H9 (cell line): ENCODE results near the gene OR2T5. TPM values are rescaled to one million over a fixed set of nuclear protein-coding genes. Genes with fewer than 3 reads are reported as not detected.
"Not testable (repeated sequence)": the region's sequence is repeated elsewhere in the genome, so short reads cannot be mapped to it uniquely, and the experiment has no call there.

Experiments
- DNase-seq: peaks from one replicate; pipeline ENCODE4 v3.0.0-alpha.2; 2017
- H2AFZ ChIP-seq: one replicate; pipeline ENCODE4 v1.6.1; 2013; ENCODE audit warnings: mild to moderate bottlenecking, low read length, control low read depth, moderate library complexity
- H2AK5ac ChIP-seq: 2 replicates; pipeline ENCODE4 v1.6.1; 2013; ENCODE audit warnings: low read length, control low read depth, mixed read lengths; ENCODE audit not compliant: insufficient read length
- H2BK120ac ChIP-seq: one replicate; pipeline ENCODE4 v1.6.1; 2013; ENCODE audit warnings: low read depth, mild to moderate bottlenecking, low read length, control low read depth, inconsistent platforms; ENCODE audit not compliant: poor library complexity, severe bottlenecking
- H2BK12ac ChIP-seq: 2 replicates; pipeline ENCODE4 v1.6.1; 2013; ENCODE audit warnings: low read length, control low read depth, mixed read lengths, low read depth; ENCODE audit not compliant: insufficient read length
- H2BK15ac ChIP-seq: 2 replicates; pipeline ENCODE4 v1.6.1; 2013; ENCODE audit warnings: low read depth, low read length, control low read depth
- H2BK20ac ChIP-seq: one replicate; pipeline ENCODE4 v1.6.1; 2013; ENCODE audit warnings: low read depth, mild to moderate bottlenecking, low read length, control low read depth, inconsistent platforms; ENCODE audit not compliant: poor library complexity, severe bottlenecking
- H2BK5ac ChIP-seq: 2 replicates; pipeline ENCODE4 v1.6.1; 2013; ENCODE audit warnings: low read length, control low read depth, mixed read lengths; ENCODE audit not compliant: insufficient read length
- H3K14ac ChIP-seq: 2 replicates; pipeline ENCODE4 v1.6.1; 2013; ENCODE audit warnings: low read length, control low read depth; ENCODE audit not compliant: insufficient read depth
- H3K18ac ChIP-seq: 2 replicates; pipeline ENCODE4 v1.6.1; 2013; ENCODE audit warnings: low read depth, mild to moderate bottlenecking, mixed read lengths, low read length, control low read depth; ENCODE audit not compliant: insufficient read length
- H3K23ac ChIP-seq: 2 replicates; pipeline ENCODE4 v1.6.1; 2013; ENCODE audit warnings: low read length, control low read depth, mixed read lengths, low read depth; ENCODE audit not compliant: insufficient read length
- H3K23me2 ChIP-seq: 2 replicates; pipeline ENCODE4 v1.6.1; 2013; ENCODE audit warnings: low read depth, mild to moderate bottlenecking, mixed read lengths, low read length, control low read depth; ENCODE audit not compliant: insufficient read length, poor library complexity, severe bottlenecking
- H3K27ac ChIP-seq: 2 replicates; pipeline ENCODE4 v1.5.1; 2013; ENCODE audit warnings: low read length, control low read depth, mixed read lengths, low read depth; ENCODE audit not compliant: insufficient read length
- H3K27me3 ChIP-seq: 2 replicates; pipeline ENCODE4 v1.6.1; 2013; ENCODE audit warnings: low read length, control low read depth, inconsistent platforms; ENCODE audit not compliant: insufficient read depth
- H3K4ac ChIP-seq: 2 replicates; pipeline ENCODE4 v1.6.1; 2013; ENCODE audit warnings: low read depth, mild to moderate bottlenecking, control low read depth, inconsistent platforms, low read length, moderate library complexity
- H3K4me1 ChIP-seq: 2 replicates; pipeline ENCODE4 v1.6.1; 2013; ENCODE audit warnings: low read length, control low read depth, inconsistent platforms; ENCODE audit not compliant: insufficient read depth
- H3K4me2 ChIP-seq: 2 replicates; pipeline ENCODE4 v1.6.1; 2013; ENCODE audit warnings: low read length, control low read depth, mixed read lengths; ENCODE audit not compliant: insufficient read length, insufficient read depth
- H3K56ac ChIP-seq: 2 replicates; pipeline ENCODE4 v1.6.1; 2013; ENCODE audit warnings: low read depth, mild to moderate bottlenecking, mixed read lengths, low read length, control low read depth; ENCODE audit not compliant: insufficient read length
- H3K79me1 ChIP-seq: 2 replicates; pipeline ENCODE4 v1.6.1; 2013; ENCODE audit warnings: low read depth, mild to moderate bottlenecking, moderate library complexity, low read length, control low read depth, inconsistent platforms; ENCODE audit not compliant: insufficient read depth, poor library complexity, severe bottlenecking
- H3K79me2 ChIP-seq: 2 replicates; pipeline ENCODE4 v1.6.1; 2013; ENCODE audit warnings: low read length, control low read depth, inconsistent platforms; ENCODE audit not compliant: insufficient read depth
- H3K9ac ChIP-seq: 2 replicates; pipeline ENCODE4 v1.6.1; 2013; ENCODE audit warnings: low read length, control low read depth, mixed read lengths; ENCODE audit not compliant: insufficient read length; ENCODE audit errors: extremely low read depth
- H3K9me3 ChIP-seq: one replicate; pipeline ENCODE4 v1.6.1; 2013; ENCODE audit warnings: low read depth, low read length, inconsistent platforms; ENCODE audit not compliant: control insufficient read depth
- H3T11ph ChIP-seq: one replicate; pipeline ENCODE4 v1.6.1; 2013; ENCODE audit warnings: mild to moderate bottlenecking, low read length, control low read depth, inconsistent platforms
- H4K20me1 ChIP-seq: one replicate; pipeline ENCODE4 v1.6.1; 2013; ENCODE audit not compliant: control insufficient read depth, insufficient read length, insufficient read depth
- H4K5ac ChIP-seq: 2 replicates; pipeline ENCODE4 v1.6.1; 2013; ENCODE audit warnings: low read depth, mild to moderate bottlenecking, mixed read lengths, low read length, control low read depth; ENCODE audit not compliant: insufficient read length
- H4K8ac ChIP-seq: replicated peaks from 2 replicates; pipeline ENCODE4 v1.6.1; 2013; ENCODE audit warnings: low read length, control low read depth, mixed read lengths, low read depth; ENCODE audit not compliant: insufficient read length
- H4K91ac ChIP-seq: 2 replicates; pipeline ENCODE4 v1.6.1; 2013; ENCODE audit warnings: low read depth, mild to moderate bottlenecking, moderate library complexity, mixed read lengths, low read length, control low read depth; ENCODE audit not compliant: insufficient read length
- H3K27ac Mint-ChIP-seq, 3 experiments: 2 replicates in 2 of 3; 3 replicates in 1 of 3; pipeline ENCODE4 v1.8.0; 2020 to 2021; ENCODE audit warnings: mixed read lengths in 3 of 3, mild to moderate bottlenecking in 1 of 3, moderate library complexity in 1 of 3
- H3K27me3 Mint-ChIP-seq: 2 replicates; pipeline ENCODE4 v1.8.0; 2021; ENCODE audit warnings: low read depth, mild to moderate bottlenecking, moderate library complexity, mixed read lengths
- H3K36me3 Mint-ChIP-seq, 3 experiments: 2 replicates in 2 of 3; 3 replicates in 1 of 3; pipeline ENCODE4 v1.8.0; 2020 to 2021; ENCODE audit warnings: low read depth in 3 of 3, mixed read lengths in 3 of 3; ENCODE audit not compliant: insufficient read depth in 1 of 3
- H3K4me1 Mint-ChIP-seq, 2 experiments: 2 replicates each; pipeline ENCODE4 v1.8.0; 2020; ENCODE audit warnings: mixed read lengths in 2 of 2
- H3K4me3 Mint-ChIP-seq, 2 experiments: 2 replicates in 1 of 2; 3 replicates in 1 of 2; pipeline ENCODE4 v1.8.0; 2020 to 2021; ENCODE audit warnings: mild to moderate bottlenecking in 2 of 2, mixed read lengths in 2 of 2, moderate library complexity in 1 of 2
- H3K9me3 Mint-ChIP-seq, 2 experiments: 2 replicates in 1 of 2; 3 replicates in 1 of 2; pipeline ENCODE4 v1.8.0; 2020; ENCODE audit warnings: mild to moderate bottlenecking in 2 of 2, mixed read lengths in 2 of 2, moderate library complexity in 1 of 2
- WGBS: extraction: QIAGEN DNeasy Blood & Tissue Kit; methylation state at CpG from one replicate; pipeline ENCODE4 v1.1.7; 2013; ENCODE audit warnings: missing lambda C conversion rate, low lambda C conversion rate, mixed read lengths; ENCODE audit not compliant: insufficient read length; ENCODE audit errors: extremely low coverage; 5-methylcytosine and 5-hydroxymethylcytosine counted together
- total RNA-seq: library from RNA; stranded (reverse); gene quantifications from 2 replicates; pipeline ENCODE4 v1.2.1, GENCODE V29; 2021

OR2T5 gene
- total RNA-seq, 1 experiment from 2014 or later: not detected

- H3K27me3 Mint-ChIP-seq, H4K20me1 ChIP-seq, H2BK5ac ChIP-seq, H3K14ac ChIP-seq, H3K4me1 ChIP-seq, H3K9ac ChIP-seq, H3K4me2 ChIP-seq, H2AFZ ChIP-seq, H3K23ac ChIP-seq, H3K4me3 Mint-ChIP-seq, H3K79me2 ChIP-seq, H3T11ph ChIP-seq, H3K23me2 ChIP-seq, H2BK20ac ChIP-seq, H2BK15ac ChIP-seq, H2AK5ac ChIP-seq, H2BK120ac ChIP-seq, H3K4ac ChIP-seq, H3K27ac ChIP-seq, H3K79me1 ChIP-seq, H3K27me3 ChIP-seq, H3K4me1 Mint-ChIP-seq, DNase-seq, H4K91ac ChIP-seq, H2BK12ac ChIP-seq, H3K18ac ChIP-seq, H3K27ac Mint-ChIP-seq, H4K5ac ChIP-seq, H3K56ac ChIP-seq, H4K8ac ChIP-seq: not testable (repeated sequence)
- WGBS: no CpG with 5 or more reads among the region's 7 CpGs
- Mint-ChIP-seq H3K9me3 (peaks cover 53 to 57% of the 10 kb centered on the region in 2 experiments), H3K36me3 (peaks cover 0 to 14% (median 2%) of the 10 kb centered on the region in 3 experiments; a peak in 3 of 7 replicates)
- peaks cover 14% of the 10 kb centered on the region for H3K9me3 ChIP-seq
Measured at GRCh38 chr1:248459117-248459516, 29.3 kb upstream of the OR2T5 start.
